GM18868 (cell line): ENCODE results near the gene STRADB.
"Not testable (repeated sequence)": the region's sequence is repeated elsewhere in the genome, so short reads cannot be mapped to it uniquely, and the experiment has no call there.

ENCODE experiments used
- ATAC-seq: cut with Tn5 transposase; IDR thresholded peaks from one replicate; pipeline ENCODE4 v1.9.1; 2021; ENCODE audit warnings: mild to moderate bottlenecking, moderate library complexity; ENCODE audit not compliant: unreplicated experiment

The STRADB gene

DNA sequence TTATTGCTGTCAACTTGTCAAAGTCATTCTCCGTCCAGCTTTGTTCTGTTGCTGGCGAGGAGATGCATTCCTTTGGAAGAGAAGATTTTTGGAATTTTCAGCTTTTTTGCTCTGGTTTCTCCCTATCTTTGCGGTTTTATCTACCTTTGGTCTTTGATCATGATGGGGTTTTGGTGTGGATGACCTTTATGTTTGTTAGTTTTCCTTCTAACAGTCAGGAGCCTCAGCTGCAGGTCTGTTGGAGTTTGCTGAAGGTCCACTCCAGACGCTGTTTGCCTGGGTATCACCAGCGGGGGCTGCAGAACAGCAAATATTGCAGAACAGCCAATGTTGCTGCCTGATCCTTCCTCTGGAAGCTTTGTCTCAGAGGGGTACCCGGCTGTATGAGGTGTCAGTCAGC, 21.7 kb upstream of the STRADB start:
- not testable (repeated sequence) for ATAC-seq

DNA sequence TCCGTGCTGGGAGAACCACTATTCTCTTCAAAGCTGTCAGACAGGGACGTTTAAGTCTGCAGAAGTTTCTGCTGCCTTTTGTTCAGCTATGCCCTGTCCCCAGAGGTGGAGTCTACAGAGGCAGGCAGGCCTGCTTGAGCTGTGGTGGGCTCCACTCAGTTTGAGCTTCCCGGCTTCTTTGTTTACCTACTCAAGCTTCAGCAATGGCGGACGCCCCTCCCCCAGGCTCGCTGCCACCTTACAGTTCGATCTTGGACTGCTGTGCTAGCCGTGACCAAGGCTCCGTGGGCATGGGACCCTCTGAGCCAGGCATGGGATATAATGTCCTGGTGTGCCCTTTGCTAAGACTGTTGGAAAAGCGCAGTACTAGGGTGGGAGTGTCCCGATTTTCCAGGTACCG, 21.2 kb upstream of the STRADB start:
- not testable (repeated sequence) for ATAC-seq

DNA sequence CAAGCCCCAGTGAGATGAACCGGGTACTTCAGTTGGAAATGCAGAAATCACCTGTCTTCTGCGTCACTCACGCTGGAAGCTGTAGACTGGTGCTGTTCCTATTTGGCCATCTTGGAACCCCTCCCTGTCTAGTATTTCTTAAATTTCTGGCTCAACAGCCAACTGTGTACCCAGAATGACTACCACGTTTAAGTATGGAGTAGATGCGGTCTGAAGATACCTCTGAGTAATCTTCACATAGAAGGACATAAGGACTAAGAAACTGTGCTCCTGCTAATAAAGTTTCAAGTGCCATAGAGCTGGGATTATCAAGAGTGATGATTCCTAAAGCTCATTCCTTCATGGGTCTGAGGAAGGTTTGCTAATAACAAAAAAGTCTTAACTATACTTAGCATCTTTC, 20.7 kb upstream of the STRADB start:
- no peak for ATAC-seq

DNA sequence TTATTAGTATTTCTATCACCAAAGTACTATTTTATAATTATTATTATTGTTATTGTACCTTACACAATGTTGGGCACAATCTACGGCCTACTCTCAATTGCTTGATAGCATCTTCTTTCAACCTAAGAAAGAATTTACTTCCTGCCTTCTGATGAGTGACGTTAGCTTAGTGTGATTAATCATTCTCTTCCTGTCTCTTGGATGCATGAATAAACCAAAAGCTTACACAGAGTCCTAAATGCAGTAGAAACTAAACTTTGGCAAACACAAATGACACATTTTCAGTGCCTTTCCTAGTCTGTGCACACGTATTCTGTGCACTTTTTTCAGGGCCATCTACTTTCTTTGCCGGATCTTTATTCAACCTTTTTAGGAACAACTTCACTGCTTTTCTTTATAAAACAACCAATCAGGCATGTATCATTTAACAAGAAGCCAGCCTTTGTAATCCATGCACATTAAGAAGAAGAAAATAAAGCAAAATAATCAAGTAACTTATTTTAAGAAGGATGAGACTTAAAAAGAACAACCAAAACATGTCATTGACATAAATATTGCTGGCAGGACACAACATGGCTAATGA, 19.4 kb upstream of the STRADB start:
- ATAC-seq, result no peak

DNA sequence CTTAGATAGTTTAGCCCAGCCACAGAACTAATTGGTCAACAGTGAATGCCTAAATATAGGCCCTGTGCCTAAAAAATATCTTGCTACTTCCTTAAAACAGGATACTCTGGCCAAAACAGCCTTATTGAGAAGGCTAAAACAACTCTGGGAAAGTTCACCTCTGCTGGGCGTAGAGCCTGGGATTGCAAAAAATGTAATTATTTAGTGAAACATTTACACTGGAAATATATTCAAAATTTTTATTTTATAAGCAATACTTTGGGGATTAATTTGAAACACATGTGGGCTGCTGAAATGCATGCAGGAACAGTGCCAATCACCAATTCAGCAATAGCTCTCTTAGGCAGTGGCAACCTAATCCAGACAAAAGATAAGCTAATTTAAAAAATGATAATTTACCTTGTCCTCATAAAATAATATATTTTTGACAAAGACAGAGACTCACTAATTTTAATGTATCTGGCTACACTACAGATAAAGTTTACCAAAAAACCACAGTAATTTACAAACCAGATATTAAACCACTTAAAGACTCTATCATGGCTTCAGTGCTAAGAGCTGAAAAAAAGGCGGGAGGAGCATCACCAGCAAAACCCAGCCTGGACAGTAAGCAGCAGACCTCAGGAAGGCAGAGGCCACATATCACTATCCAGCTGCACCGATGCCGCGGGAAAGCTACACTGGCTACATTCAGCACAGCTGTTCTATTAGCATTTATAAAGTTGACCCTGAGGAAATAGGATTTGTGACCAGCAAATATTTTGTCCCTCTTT, 18.7 kb upstream of the STRADB start:
- ATAC-seq, result no peak

DNA sequence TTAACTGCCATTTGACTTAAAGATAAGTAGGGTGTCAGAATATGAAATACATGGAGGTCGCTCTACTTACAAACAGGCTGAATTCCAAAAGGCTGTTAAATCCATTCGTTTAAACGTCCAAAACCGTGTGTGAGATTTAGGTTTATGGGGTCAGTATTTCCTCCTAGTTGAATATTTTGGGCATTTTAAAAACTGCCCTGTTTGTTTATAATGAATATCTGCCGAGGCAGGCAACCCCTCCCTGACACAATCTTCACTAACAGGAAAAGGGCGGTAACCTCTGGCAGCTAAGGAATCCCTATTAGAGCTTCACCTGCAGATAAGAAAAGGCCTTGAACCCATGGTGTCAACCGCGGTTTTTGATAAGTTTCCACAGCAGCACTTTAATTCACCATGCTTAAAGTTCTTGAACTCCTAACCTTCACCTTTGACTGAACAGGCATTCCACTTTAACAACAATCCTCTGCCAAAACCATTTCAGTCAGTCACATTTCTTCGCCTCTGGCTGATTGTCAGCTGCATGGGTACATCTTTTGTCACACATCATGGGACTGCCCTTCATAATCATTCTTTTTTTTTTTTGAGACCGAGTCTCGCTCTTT, 18.0 kb upstream of the STRADB start:
- no peak for ATAC-seq

DNA sequence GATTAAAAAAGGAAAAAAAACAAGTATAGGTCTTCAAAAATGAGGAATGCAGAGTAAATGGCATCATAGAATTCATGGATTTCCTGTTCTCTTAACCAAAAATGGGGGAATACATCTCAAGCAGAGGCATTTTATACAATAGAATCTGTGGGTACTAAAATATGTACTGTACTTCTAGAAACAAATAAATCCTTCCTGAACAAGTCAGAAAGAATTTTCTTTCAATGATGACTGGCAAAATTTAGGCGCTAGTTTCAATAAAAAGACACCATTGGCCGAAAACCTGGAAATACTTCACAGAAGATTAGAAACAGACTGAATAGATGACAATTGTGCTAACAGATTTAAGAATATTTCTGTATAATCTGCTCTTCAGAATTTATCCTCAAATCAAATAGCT, 15.4 kb upstream of the STRADB start:
- ATAC-seq, result no peak

DNA sequence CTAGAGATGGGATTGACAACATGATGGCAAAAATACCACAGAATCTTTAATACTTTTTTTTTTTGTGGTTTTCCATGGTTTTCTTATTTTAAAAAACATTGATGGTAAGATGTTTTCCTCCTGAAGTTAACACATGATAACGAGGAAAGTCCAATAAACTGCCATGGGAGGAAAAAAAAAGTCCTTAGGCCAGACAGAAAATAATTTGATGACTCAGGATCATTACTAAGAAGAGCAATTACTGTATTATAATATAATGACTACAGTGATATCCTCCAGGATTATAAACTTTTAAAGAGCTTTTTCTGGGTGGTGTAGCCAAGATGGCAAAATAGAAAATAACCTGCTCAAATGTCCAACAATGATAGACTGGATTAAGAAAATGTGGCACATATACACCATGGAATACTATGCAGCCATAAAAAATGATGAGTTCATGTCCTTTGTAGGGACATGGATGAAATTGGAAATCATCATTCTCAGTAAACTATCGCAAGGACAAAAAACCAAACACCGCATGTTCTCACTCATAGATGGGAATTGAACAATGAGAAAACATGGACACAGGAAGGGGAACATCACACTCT, 12.1 kb upstream of the STRADB start:
- not testable (repeated sequence) for ATAC-seq

DNA sequence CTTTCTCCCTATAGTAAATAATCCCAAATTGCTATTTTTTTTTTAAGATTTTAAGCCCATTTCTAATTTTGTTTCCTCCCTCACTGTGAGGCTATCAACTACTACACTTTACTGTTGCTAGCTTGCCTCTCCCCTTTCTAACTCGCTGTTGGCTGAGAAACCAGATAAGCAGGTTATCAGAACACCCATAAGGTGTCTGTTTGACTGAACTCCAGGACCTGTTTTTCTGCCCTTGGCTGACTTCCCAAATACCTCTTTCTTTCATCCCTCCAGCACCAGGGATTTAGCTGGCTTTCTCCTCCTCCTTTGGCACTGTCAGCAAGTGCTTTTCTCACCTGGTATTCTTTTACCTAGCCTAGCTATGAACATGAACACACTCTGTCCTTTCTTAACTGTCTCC, 11.4 kb upstream of the STRADB start:
- ATAC-seq, result no peak

DNA sequence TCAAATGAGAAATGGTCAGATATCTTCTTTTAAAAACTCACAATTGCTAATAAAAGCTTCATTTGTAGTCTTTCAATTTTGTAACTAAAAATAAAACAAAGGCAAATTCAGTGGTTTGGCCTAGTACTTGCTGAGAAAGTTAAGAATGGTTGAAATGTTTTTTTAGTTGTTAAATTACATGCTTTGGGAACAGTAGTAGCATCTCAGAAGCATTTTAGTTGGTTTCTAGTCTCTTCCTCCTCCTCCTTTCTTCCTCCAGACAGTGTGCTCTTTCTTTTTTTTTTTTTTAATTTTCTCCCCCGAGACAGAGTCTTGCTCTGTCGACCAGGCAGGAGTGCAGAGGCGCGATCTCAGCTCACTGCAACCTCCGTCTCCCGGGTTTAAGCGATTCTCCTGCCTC, 10.1 kb upstream of the STRADB start:
- ATAC-seq, result no peak

DNA sequence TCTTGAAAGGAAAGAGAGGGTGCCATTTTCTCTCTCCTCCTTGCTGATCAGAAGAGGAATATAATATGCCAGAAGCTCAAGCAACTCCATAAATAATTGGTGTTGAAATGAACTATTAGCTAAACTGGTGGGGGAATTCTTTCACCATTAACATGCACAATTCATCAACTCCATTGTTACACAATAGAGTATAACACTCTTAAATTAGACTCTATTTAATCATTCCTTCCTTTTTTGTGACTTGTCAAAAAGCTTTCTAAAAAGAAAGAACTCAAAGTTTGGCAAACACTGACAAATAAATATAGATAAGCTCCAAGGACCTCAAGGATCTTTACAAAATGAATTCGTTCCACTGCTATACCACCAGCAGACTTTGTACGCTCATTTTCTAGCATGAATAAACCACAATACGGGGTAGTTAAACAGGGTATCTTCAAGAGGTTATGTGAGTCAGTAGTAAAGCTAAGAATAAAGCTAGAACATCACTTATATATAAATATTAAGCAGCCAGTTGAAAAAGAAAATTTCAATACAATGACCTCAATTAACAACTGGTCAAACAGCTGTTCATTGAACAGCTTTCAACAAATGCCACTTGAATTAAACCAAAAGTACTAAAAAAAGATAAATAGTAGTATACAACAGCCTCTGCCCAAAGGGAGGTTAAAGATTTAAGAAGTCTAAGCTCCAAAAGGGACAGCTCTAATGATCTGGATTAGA, 6.6 kb upstream of the STRADB start:
- no peak for ATAC-seq

DNA sequence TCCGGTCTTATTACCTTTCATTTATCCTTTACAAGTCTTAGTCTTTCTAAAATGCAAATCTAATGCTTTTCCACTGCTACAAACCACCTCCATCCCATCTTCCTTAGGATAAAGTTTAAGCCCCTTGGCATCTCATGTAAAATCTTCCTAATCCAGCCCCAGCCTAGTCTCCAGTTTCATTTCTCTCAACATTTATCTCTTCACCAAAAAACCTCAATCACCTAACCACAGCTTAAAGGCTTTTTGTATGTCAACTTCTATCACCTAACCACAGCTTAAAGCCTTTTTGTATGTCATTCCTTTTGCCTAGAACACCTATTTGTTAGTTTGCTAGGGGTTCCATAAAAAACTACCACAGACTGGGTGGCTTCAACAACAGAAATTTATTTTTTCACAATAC, 4.5 kb upstream of the STRADB start:
- ATAC-seq, result no peak

DNA sequence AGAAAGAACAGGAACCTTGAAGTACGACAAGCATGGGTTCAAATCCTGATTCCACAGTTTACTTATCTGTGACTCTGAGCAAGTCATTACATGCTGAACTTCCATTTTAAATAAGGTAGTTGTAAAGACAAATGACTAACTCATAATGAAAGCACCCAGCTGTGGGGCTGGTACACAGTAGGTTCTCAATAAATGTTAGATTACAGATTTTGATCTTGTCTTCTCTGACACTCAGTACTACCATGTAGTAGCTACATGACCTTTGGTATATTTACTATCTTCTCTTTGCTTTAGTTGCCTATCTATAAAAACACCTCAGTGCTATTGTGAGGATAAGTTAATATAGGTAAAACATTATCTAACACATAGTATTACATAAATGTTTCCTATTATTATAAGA, 3.5 kb upstream of the STRADB start:
- no peak for ATAC-seq

DNA sequence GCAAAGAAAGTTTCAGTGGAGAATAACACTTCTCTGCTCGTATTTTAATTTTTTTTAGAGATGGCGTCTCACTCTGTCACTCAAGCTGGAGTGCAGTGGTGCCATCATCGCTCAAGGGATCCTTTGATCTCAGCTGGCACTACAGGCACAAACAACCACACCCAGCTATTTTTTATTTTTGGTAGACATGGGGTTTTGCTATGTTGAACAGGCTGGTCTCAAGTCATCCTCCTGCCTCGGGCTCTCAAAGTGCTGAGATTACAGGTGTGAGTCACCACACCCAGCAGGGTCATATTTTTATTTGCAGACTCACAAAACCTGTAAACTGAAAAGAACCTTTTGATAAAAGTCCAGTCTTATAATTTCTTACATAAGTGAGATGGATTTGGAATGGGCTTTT, 2.8 kb upstream of the STRADB start:
- no peak for ATAC-seq

DNA sequence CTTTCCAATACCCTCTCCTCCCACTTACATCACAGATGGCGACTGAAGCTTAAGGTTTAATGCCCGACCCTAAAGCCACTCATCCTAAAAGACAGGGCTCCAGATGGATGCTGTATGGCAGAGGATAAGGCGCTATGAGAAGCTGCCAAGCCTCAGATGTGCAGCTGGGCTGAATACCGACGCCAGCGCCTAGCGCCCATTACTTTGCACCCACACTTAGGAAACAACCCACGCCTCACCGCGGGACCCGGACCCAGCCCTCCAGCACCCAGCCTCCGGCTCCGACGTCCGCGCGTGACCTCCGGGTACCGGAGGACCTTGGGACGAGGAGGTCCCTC, 617 bp upstream of the STRADB start:
- ATAC-seq, result no peak

DNA sequence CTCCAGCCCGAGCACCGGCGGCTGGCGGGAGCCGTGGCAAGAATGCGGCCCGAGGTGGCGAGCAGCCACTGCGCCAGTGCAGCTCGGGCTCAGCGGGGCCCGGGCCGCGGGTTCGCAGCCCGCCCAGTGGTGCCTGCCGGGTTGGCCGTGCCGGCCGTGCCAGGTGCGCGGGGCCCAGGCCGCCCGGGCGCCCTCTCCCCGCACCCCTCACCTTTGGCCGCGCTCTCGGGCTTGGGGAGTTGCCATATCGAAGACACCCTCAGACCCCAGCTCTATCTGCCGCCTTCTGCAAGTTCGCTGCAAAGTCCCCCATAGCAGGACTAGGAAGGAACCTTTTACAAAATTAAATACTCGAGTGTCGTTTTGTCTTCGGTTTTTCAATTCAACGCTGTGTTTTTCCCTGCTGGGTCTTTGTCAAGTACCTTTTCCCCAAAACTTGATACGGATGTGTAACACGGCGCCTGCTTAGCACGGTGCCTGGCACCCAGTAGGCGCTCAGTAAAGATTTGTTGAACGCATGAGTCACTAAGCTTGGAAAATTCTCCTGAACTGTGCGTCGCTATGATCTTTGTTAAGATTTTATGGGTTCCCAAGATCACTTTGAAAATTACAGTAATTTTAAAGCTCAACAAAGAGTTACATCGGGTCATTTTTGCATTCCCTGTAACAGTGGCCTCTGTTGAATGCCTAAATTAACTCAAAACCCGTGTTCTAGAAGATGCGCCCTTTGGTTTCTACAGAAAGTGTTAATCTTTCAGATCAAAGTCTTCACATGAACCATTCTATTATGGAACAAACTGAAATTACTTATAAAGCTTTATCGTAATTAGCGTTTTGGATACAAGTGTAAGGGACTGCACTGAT, 750 bp downstream of the STRADB start:
- ATAC-seq, result no peak

DNA sequence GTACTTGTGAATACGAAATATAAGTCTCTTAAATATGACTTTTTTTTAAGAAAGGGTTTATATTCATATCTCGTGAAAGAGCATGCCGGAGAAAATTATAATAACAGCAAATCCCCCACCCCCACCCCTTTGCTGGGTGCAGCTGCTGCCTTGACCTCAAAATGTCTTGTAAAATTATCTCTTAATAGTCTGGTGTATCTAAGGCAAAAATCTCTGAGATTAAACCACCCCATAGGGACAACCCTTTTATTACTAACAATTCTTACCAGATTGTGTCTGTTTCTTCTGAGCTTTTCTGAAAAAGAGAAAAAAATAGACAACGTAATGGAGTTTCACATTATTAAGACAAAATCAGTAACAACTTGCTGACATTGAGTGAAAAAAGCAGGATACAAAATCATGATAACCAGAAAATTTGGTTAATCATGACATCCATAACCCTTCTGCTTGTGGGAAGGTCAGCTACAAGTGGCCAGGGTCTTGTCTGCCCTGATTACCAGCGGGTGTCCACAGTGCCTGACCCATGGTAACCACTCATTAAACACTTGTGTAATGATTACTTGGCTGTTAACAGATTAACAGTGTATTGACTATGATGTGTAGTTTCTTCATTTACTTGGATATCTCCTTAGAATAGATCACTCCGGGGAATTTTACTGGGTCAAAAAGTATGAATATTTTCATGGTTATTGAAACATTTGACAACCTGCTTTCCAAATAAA, 1.5 kb downstream of the STRADB start:
- ATAC-seq, result no peak

DNA sequence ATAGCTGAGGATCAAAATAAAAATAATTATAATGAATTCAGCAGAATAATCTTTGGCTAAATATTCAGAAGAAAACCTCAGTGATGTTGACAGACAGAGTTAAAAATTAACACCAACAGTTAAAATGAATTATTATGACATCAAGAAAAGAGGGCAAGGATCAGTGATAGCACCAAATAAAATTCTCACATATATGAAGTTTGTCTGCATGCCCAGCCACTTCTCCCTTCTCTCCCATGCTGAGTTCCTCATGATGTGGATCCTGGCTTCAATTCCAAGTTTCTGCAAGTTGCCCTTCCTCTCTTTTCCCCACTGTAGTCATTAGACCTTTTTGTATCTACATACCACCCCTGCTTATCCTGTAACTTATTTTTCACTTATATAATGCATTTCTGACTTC, 6.8 kb downstream of the STRADB start:
- ATAC-seq, result no peak

DNA sequence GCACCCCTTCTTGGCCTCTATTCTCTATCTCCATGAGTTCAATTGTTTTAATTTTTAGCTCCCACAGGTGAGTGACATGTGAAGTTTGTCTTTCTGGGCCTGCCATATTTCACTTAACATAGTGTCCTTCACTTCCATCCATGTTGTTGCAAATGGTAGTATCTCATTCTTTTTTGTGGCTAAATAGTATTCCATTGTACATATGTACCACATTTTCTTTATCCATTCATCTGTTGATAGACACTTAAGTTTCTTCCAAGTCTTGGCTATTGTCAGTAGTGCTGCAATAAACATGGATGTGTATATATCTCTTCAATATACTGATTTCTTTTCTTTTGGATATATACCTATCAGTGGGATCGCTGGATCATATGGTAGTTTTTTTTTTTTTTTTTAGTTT, 9.0 kb downstream of the STRADB start:
- no peak for ATAC-seq

DNA sequence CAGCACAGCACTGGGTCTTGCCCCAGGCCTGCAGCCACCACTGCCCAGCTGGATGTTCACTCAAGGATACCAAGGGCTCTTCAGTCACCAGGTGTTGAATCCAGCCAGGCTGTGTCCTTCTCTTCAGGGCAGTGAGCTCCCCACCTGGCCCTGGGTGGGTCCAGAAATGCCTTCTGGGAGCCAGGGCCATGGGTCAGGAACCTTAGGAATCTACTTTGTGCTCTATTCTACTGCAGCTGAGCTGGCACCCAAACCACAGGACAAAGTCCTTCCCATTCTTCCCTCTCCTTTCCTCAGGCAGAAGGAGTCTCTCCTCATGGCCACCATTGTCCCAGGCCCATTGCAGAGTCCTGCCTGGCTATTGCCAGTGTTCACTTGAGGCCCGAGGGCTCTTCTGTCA, 13.0 kb downstream of the STRADB start:
- no peak for ATAC-seq
